ENCODE results near the gene IAPP. TPM values are rescaled to one million over a fixed set of nuclear protein-coding genes. Genes with fewer than 3 reads are reported as not detected.

IAPP gene
- total RNA-seq, 4 donors from 2014 or later = not detected

DNA sequence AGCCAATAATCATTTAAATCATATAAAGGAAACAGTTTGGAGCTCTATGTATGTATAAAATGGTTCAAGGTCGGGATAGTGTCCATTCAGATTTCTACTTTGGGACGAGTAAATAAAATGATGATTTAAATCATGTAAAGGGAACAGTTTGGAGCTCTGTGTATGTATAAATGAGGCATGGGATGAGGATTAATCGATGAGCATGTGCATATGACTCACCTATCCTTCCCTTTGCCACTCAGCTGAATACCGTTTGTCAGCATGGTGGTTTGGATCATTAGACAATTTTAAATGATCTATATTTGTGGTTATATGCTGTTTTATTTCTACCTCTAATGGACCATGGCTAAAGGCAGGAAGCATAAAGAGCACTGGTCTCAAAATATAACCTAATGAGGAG, 30.9 kb upstream of the IAPP start:
- Histone ChIP-seq H3K4me3 (no peak overlapping the region), H3K27me3 (no peaks in the 10 kb centered on the region), H3K36me3 (no peaks in the 10 kb centered on the region), H3K4me1 (peaks cover 0 to 4% (median 0%) of the 10 kb centered on the region in 3 donors), H3K27ac (no peak overlapping the region), H3K9me3 (no peaks in the 10 kb centered on the region)
- WGBS, 2 donors (ENCODE audit: low coverage in 1 of 2) = 74 to 83% methylated on average over 4 of the region's 4 CpGs
- no peak for TF ChIP-seq EP300 (IDR thresholded peaks at IDR 0.05)
- TF ChIP-seq POLR2AphosphoS5 (IDR thresholded peaks at IDR 0.05) = no peak
- TF ChIP-seq, protein P1, sequence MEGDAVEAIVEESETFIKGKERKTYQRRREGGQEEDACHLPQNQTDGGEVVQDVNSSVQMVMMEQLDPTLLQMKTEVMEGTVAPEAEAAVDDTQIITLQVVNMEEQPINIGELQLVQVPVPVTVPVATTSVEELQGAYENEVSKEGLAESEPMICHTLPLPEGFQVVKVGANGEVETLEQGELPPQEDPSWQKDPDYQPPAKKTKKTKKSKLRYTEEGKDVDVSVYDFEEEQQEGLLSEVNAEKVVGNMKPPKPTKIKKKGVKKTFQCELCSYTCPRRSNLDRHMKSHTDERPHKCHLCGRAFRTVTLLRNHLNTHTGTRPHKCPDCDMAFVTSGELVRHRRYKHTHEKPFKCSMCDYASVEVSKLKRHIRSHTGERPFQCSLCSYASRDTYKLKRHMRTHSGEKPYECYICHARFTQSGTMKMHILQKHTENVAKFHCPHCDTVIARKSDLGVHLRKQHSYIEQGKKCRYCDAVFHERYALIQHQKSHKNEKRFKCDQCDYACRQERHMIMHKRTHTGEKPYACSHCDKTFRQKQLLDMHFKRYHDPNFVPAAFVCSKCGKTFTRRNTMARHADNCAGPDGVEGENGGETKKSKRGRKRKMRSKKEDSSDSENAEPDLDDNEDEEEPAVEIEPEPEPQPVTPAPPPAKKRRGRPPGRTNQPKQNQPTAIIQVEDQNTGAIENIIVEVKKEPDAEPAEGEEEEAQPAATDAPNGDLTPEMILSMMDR (IDR thresholded peaks at IDR 0.05) = no peak
- TF ChIP-seq POLR2A (IDR thresholded peaks at IDR 0.05) = no peak
- ATAC-seq = no peak

DNA sequence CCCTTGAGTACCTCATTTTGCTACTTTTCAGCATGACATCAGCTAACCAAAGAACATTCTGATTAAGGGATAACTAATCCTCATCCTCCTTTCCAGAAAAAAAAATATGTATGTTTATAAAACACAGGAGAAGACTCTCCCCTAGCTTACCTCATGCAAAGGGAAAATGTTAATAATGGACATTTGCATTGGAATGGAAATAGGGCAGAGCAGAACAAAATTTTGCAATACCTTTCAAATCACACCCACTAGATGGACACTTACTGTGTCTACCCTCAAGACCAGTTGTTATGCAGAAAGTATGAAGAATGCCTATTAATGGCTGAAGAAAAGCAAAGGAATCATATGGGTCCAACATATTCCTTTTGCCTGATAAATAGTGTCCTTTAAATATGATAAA, 29.1 kb upstream of the IAPP start:
- no peak overlapping the region for H3K27ac ChIP-seq
- no peak for TF ChIP-seq POLR2AphosphoS5 (IDR thresholded peaks at IDR 0.05)
- no peak for TF ChIP-seq EP300 (IDR thresholded peaks at IDR 0.05)
- no peak for TF ChIP-seq POLR2A (IDR thresholded peaks at IDR 0.05)
- TF ChIP-seq, protein P1 (IDR thresholded peaks at IDR 0.05) = no peak
- H3K4me1 ChIP-seq = peaks cover 0 to 8% (median 0%) of the 10 kb centered on the region in 3 donors
- no peak for ATAC-seq
- H3K27me3 ChIP-seq = no peaks in the 10 kb centered on the region
- no peaks in the 10 kb centered on the region for H3K36me3 ChIP-seq
- H3K9me3 ChIP-seq = no peaks in the 10 kb centered on the region
- no peak overlapping the region for H3K4me3 ChIP-seq

DNA sequence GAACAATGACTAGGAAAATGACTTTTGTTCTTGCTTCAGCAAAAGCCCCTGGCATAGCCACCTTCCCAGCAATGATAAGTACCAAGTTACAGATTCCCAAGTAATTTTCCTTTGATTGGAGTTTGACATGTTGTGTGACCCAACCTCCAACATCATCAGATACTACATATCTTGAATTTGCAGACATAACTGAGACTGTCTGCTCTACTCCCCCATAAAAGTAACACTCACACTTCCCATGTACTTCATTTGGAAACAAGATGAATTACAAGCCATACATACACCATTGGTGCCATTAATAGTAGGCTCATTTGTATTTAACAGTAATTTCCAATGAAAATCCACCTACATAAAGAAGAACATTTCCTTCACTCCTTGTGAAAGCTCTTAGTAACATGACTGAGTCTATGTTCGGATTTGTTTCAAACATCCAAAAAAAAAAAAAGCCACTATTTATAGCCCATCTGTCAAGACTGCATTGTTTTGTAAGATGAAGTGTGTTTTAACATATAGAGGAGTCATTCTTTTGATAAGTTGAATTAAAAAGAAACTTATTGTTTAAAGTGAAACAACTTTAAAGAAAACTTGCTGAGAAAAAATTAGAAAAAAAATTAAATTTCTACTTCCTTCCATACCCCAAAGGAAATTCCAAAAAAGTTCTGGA, 26.0 kb upstream of the IAPP start:
- no peak for ATAC-seq
- TF ChIP-seq, protein P1 (IDR thresholded peaks at IDR 0.05) = no peak
- TF ChIP-seq EP300 (IDR thresholded peaks at IDR 0.05) (no peak), POLR2AphosphoS5 (IDR thresholded peaks at IDR 0.05) (no peak), POLR2A (IDR thresholded peaks at IDR 0.05) (no peak)
- Histone ChIP-seq H3K4me3 (no peak overlapping the region), H3K27me3 (no peaks in the 10 kb centered on the region), H3K36me3 (no peaks in the 10 kb centered on the region), H3K4me1 (peaks cover 0 to 8% (median 0%) of the 10 kb centered on the region in 3 donors), H3K9me3 (no peaks in the 10 kb centered on the region), H3K27ac (no peak overlapping the region)
- WGBS, 2 donors (ENCODE audit: low coverage in 1 of 2) = 0% methylated on average over 1 of the region's 1 CpG

DNA sequence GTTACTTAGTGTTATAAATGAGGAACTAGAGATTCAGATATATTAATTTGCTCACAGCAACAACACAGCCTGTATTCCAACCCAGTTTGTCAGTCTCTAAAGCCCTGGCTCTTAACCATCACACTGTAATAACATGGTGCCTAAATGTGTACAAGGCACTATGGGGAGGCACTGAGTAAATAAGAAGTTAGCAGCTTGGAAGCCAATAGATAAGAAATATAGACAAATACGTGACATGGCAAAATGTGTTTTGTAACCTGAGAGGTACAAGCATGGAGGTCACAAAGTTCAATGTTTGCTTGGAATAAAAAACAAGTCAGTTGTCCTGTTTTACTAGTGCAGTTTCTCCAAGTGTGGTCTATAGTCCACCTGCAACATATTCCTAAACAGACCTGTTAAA, 21.7 kb upstream of the IAPP start:
- no peaks in the 10 kb centered on the region for H3K36me3 ChIP-seq
- no peak overlapping the region for H3K27ac ChIP-seq
- no peaks in the 10 kb centered on the region for H3K27me3 ChIP-seq
- peaks cover 0 to 16% (median 0%) of the 10 kb centered on the region in 3 donors for H3K4me1 ChIP-seq
- no peak for TF ChIP-seq EP300 (IDR thresholded peaks at IDR 0.05)
- TF ChIP-seq POLR2AphosphoS5 (IDR thresholded peaks at IDR 0.05) = no peak
- no peak for TF ChIP-seq POLR2A (IDR thresholded peaks at IDR 0.05)
- TF ChIP-seq, protein P1 (IDR thresholded peaks at IDR 0.05) = no peak
- no peak for ATAC-seq
- H3K9me3 ChIP-seq = no peaks in the 10 kb centered on the region
- 67 to 73% methylated on average over 1 of the region's 1 CpG for WGBS, 2 donors (ENCODE audit: low coverage in 1 of 2)
- no peak overlapping the region for H3K4me3 ChIP-seq

DNA sequence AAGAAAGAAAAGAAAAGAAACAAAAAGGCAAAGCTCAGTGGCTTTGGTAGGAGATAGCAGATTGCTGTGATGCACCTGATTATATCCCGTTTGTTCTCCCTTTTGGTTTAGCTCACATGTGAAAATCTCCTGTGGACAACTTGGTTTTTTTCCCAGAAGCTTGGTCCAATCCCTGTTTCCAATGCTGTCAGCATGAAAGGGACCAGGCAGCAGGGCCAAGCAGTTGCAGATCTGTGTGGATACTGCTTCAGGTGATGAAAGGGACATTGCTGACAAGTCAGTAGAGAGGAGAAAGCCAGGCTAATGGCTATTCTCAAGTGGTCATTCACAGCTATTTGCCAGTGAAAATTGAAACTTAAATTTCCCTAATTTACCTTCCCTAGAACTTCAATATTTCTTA, 19.2 kb upstream of the IAPP start:
- Histone ChIP-seq H3K27me3 (no peaks in the 10 kb centered on the region), H3K27ac (no peak overlapping the region), H3K9me3 (no peaks in the 10 kb centered on the region), H3K4me3 (no peak overlapping the region), H3K36me3 (no peaks in the 10 kb centered on the region), H3K4me1 (peaks cover 0 to 9% (median 0%) of the 10 kb centered on the region in 3 donors)
- 15 to 43% methylated on average over 1 of the region's 1 CpG for WGBS, 2 donors (ENCODE audit: low coverage in 1 of 2)
- ATAC-seq = no peak
- TF ChIP-seq EP300 (IDR thresholded peaks at IDR 0.05) = no peak
- TF ChIP-seq POLR2AphosphoS5 (IDR thresholded peaks at IDR 0.05) = no peak
- TF ChIP-seq, protein P1 (IDR thresholded peaks at IDR 0.05) = no peak
- no peak for TF ChIP-seq POLR2A (IDR thresholded peaks at IDR 0.05)
